Right ventricle myocardium inferior (tissue), 1 donor: ENCODE data around the gene CYP17A1. TPM values are rescaled to one million over a fixed set of nuclear protein-coding genes. Genes with fewer than 3 reads are reported as not detected.

Experiments used
- ATAC-seq: fragments of 200-7000 bp; cut with Tn5 transposase; one replicate; pipeline ENCODE4 v1.9.1; 2020; ENCODE audit warnings: mild to moderate bottlenecking, moderate library complexity
- DNase-seq: peaks from one replicate; pipeline ENCODE4 v3.0.0; 2021; ENCODE audit errors: missing footprints
- intact Hi-C: fragments of 100-400 bp; cut with DNase I; formaldehyde crosslinking; loops from one replicate; pipeline ENCODE4 v1.11.0; 2022
- total RNA-seq: library from RNA; stranded (reverse); fragmentation: NEBNext Ultra II Directional; extraction: Animal tissue kit (Norgen Biotek cat#: 25700); gene quantifications from one replicate; pipeline ENCODE4 v1.2.1, GENCODE V29; 2021
- donor health status: DM: no; HTN: yes; CAD: no; lungs with severe emphysema.

The CYP17A1 gene
- total RNA-seq, 1 donor from 2014 or later: not detected

DNA sequence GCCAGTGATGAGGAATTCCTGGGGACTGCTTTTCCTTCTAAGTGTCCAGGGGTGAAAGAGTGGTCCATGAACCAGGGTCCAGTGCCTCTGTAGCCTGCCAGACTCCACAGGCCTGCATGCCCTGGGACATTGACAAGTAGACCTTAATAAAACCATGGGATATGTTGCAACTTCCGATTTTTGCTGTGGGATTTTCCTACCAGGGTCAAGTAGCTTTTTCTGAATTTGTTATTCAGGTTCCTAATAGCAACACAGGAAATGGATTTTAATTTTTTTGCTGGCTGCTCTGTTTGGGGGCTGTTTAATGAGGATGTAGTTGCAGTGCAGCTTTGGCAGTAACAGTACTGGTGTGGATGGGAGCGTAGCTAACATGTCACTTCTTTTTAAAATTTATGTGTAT lies 51.4 kb downstream of the CYP17A1 start:
- intact Hi-C loops: no loop called here
- ATAC-seq: peak; percentile 8
- no peak for DNase-seq

DNA sequence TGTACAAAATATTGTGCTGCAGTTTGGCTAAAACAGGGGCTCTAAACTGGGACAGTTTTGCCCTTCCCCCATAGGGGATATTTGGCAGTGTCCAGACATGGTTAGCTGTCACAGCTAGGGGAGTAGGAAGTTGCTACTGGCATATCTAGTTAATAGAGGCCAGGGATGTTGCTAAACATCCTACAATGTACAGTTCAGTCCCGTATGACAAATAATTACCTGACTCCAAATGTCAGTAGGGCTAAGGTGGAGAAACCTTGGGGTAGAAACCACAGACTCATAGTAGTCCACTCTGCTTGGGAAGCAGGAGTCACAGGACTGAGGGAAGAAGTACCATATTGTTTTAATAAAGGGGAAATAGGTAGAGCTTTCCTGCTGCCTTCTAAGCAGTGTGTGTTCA lies 53.6 kb downstream of the CYP17A1 start:
- DNase-seq: no peak
- peak; percentile 14 for ATAC-seq
- intact Hi-C loops: no loop called here

DNA sequence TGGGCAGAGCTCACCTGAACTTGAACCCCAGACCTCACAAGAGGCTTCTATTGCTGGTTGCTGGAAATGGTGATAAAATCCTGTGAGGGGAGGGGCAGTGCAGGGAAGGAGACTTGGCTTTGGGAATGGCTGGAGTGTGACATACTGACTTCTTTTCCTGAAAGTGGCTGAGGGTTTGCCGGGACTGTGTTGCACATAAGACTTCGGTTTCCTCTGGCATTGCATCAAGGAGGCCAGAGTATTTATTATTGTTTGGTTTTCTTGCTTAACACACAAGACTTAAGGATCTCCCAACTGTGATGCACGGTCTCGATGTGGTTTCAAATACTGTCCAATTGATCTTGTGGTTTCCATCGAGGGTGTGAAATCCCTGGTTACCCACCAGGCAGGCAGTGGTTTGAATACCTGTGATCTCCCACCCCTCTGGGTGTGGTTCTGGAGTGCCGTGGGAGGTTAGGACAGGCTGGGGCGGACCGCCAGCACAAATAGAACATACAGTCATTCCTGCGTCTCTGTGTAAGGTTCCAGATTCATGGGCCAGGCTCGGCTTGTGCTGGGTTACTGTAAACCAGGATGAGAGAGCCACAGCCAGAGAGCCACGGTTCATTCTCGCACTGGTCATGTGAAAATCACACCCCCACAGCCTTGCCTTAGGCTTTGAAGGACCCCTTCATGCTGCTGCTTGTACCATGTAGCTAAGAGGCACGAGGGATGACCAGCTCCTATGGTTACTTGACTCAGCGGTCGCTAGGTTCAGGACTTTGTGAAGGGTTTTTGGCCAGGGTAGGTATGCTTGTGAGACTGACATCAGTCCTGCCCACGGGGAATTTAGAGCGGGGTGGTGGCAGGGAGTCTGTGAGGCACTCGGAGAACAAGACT lies 54.3 kb downstream of the CYP17A1 start:
- intact Hi-C loops: no loop called here
- DNase-seq (peak; percentile 76), ATAC-seq (peak; percentile 77)

DNA sequence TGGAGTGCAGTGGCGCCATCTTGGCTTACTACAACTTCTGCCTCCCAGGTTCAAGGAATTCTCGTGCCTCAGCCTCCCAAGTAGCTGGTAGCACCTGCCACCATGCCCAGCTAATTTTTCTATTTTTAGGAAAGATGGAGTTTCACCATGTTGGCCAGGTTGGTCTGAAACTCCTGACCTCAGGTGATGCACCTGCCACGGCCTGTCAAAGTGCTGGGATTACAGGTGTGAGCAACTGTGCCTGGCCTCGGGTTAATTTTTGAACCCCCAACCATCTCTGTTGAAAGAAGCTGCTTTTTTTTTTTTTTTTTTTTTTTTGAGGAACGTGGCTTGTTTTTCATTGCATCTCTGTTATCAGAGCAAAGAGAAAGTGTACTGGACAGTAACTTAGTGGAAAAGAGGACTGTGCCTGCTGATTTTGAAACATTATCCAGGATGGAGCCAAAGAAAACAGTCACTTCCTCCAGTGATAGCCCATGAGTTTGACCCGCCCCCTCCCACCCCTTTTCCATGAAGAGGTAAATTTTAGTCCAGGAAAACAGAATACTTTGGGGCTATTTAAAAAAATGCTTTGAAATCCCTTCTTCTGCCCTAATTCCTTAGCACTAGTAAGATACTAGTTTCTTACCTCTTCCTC lies 55.2 kb downstream of the CYP17A1 start:
- ATAC-seq (peak; percentile 50), DNase-seq (no peak)
- intact Hi-C loops: no loop called here

DNA sequence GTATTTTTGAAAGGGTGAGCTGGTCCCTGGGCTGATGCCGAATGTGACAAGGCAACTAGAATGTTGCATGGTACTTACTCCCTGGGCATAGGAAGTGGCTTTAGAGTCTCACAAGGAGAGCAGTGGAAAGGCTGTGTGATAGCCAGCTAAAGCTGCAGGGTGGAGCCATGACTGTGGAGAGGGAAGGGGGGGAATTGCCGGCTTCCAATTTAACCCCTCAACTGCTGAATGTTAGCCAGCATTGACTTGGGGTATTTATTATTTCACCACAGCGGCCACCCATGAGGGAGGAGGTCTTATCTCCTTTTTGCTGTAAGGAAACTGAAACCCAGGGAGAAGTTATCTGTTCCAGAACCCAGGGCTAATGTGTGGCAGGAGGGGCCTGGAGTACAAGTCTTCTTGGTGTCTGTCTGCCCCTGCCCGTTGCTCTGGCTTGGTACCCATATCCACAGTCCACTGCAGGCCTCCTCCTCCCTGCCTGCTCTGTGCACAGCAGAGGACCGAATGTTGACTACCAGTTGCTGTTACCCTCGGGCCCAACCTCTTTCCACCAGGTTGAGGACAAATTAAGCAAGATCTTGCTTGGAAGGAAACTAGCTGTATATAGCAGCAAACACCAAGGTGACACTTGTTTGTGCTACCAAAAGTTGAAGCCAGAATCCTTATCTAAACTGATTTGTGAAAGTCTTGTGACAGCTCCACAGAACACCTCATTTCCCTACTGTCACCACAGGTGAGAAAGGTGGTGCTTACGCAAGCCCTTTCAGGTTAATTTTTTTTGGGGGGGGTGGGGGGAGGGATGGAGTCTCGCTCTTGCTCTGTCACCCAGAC lies 55.9 kb downstream of the CYP17A1 start:
- no peak for ATAC-seq
- no peak for DNase-seq
- intact Hi-C loops: no loop called here

Other genes starting within 250 kb of the CYP17A1 start
- gene TRIM8, start 192.9 kb downstream of the CYP17A1 start, total RNA-seq: 109 TPM
- gene ARL3, start 123.0 kb downstream of the CYP17A1 start, total RNA-seq: 15.4 TPM
- gene SFXN2, start 122.8 kb downstream of the CYP17A1 start, total RNA-seq: 0.68 TPM
- 25.9 TPM for gene WBP1L, start 93.5 kb downstream of the CYP17A1 start, total RNA-seq
- 12.3 TPM for gene BORCS7, start 16.8 kb upstream of the CYP17A1 start, total RNA-seq
- 14.6 TPM for gene AS3MT, start 32.1 kb upstream of the CYP17A1 start, total RNA-seq
- gene CNNM2, start 80.9 kb upstream of the CYP17A1 start, total RNA-seq: 3.0 TPM